Chondrocyte (in vitro differentiated cells): ENCODE results near the gene AFG1L. TPM values are rescaled to one million over a fixed set of nuclear protein-coding genes. Genes with fewer than 3 reads are reported as not detected.
"Not testable (repeated sequence)": the region's sequence is repeated elsewhere in the genome, so short reads cannot be mapped to it uniquely, and the experiment has no call there.

Experiments
- DNase-seq: peaks from one replicate; pipeline ENCODE4 v3.0.0; 2021; ENCODE audit warnings: mixed read lengths, low spot score
- H3K27ac Mint-ChIP-seq: one replicate; pipeline ENCODE4 v1.8.0; 2021; ENCODE audit warnings: mild to moderate bottlenecking, moderate library complexity, mixed read lengths; ENCODE audit not compliant: unreplicated experiment
- H3K27me3 Mint-ChIP-seq: 2 replicates; pipeline ENCODE4 v1.8.0; 2021; ENCODE audit warnings: low read depth, mixed read lengths
- H3K36me3 Mint-ChIP-seq: 2 replicates; pipeline ENCODE4 v1.8.0; 2021; ENCODE audit warnings: low read depth, mixed read lengths
- H3K4me1 Mint-ChIP-seq: 2 replicates; pipeline ENCODE4 v1.8.0; 2021; ENCODE audit warnings: low read depth, mild to moderate bottlenecking, mixed read lengths
- H3K4me3 Mint-ChIP-seq: one replicate; pipeline ENCODE4 v1.8.0; 2021; ENCODE audit warnings: mild to moderate bottlenecking, moderate library complexity, mixed read lengths; ENCODE audit not compliant: unreplicated experiment
- H3K9me3 Mint-ChIP-seq: 2 replicates; pipeline ENCODE4 v1.8.0; 2021; ENCODE audit warnings: low read depth, mixed read lengths
- CTCF ChIP-seq: fragments of 200-600 bp; sonication (generic); IDR thresholded peaks from 2 replicates; pipeline ENCODE4 v1.5.0; 2021; ENCODE audit warnings: antibody characterized with exemption, mild to moderate bottlenecking, moderate library complexity
- total RNA-seq: library from RNA; stranded (reverse); gene quantifications from 3 replicates; pipeline ENCODE4 v1.2.1, GENCODE V29; 2021

The AFG1L gene
- total RNA-seq, 1 donor from 2014 or later = 5.9 TPM

GRCh38 chr6:108291091-108291490, 3.8 kb upstream of the AFG1L start:
- TF ChIP-seq CTCF = no peak
- no peak overlapping the region for H3K4me3 Mint-ChIP-seq
- no peaks in the 10 kb centered on the region for H3K36me3 Mint-ChIP-seq
- DNase-seq = no peak
- H3K27ac Mint-ChIP-seq = no peak overlapping the region
- H3K27me3 Mint-ChIP-seq = no peaks in the 10 kb centered on the region
- H3K4me1 Mint-ChIP-seq = peaks cover 15% of the 10 kb centered on the region
- no peaks in the 10 kb centered on the region for H3K9me3 Mint-ChIP-seq

- H3K9me3 Mint-ChIP-seq, DNase-seq, H3K27me3 Mint-ChIP-seq, H3K4me3 Mint-ChIP-seq, H3K27ac Mint-ChIP-seq, H3K36me3 Mint-ChIP-seq: not testable (repeated sequence)
- H3K4me1 Mint-ChIP-seq = peaks cover 15% of the 10 kb centered on the region
Measured at GRCh38 chr6:108292561-108292960, 2.3 kb upstream of the AFG1L start.

GRCh38 chr6:108293527-108294296, 1.1 kb upstream of the AFG1L start:
- Mint-ChIP-seq H3K27ac (peak overlapping the region; percentile 98), H3K36me3 (no peaks in the 10 kb centered on the region), H3K9me3 (no peaks in the 10 kb centered on the region), H3K4me3 (peak overlapping the region; percentile 95), H3K4me1 (peaks cover 17% of the 10 kb centered on the region), H3K27me3 (no peaks in the 10 kb centered on the region)
- no peak for DNase-seq
- TF ChIP-seq CTCF = no peak

GRCh38 chr6:108294297-108294726, 542 bp upstream of the AFG1L start:
- TF ChIP-seq CTCF = no peak
- H3K4me3 Mint-ChIP-seq = peak overlapping the region; percentile 95
- H3K27ac Mint-ChIP-seq = peak overlapping the region; percentile 98
- H3K9me3 Mint-ChIP-seq = no peaks in the 10 kb centered on the region
- no peaks in the 10 kb centered on the region for H3K27me3 Mint-ChIP-seq
- peaks cover 18% of the 10 kb centered on the region for H3K4me1 Mint-ChIP-seq
- DNase-seq = no peak
- no peaks in the 10 kb centered on the region for H3K36me3 Mint-ChIP-seq

GRCh38 chr6:108295676-108296075, 822 bp downstream of the AFG1L start:
- H3K36me3 Mint-ChIP-seq = no peaks in the 10 kb centered on the region
- DNase-seq = no peak
- H3K9me3 Mint-ChIP-seq = no peaks in the 10 kb centered on the region
- no peak for TF ChIP-seq CTCF
- H3K27ac Mint-ChIP-seq = peak overlapping the region; percentile 98
- H3K4me1 Mint-ChIP-seq = peaks cover 22% of the 10 kb centered on the region
- no peaks in the 10 kb centered on the region for H3K27me3 Mint-ChIP-seq
- H3K4me3 Mint-ChIP-seq = peak overlapping the region; percentile 95

- peaks cover 10% of the 10 kb centered on the region for H3K4me1 Mint-ChIP-seq
- H3K27me3 Mint-ChIP-seq = no peaks in the 10 kb centered on the region
Measured at GRCh38 chr6:108302386-108302785, 7.5 kb downstream of the AFG1L start.

More at GRCh38 chr6:108302386-108302785, 7.5 kb downstream of the AFG1L start:
- DNase-seq = no peak
- Mint-ChIP-seq H3K27ac (no peak overlapping the region), H3K9me3 (no peaks in the 10 kb centered on the region), H3K36me3 (no peaks in the 10 kb centered on the region), H3K4me3 (no peak overlapping the region)
- no peak for TF ChIP-seq CTCF
